Sigmoid colon (tissue), 7 donors: ENCODE measurements around the gene ZCCHC7. TPM values are rescaled to one million over a fixed set of nuclear protein-coding genes. Genes with fewer than 3 reads are reported as not detected.

Experiments
- DNase-seq: peaks from one replicate; pipeline ENCODE4 v3.0.0-alpha.2; 2019
- H3K27ac ChIP-seq, 4 donors: fragments of 200-600 bp; sonication (generic); one replicate each; pipeline ENCODE4 v1.5.1; 2016 to 2019; ENCODE audit warnings: mild to moderate bottlenecking in 1 of 4
- H3K27me3 ChIP-seq, 3 donors: fragments of 200-600 bp; sonication (generic); one replicate each; pipeline ENCODE4 v1.5.1; 2019; ENCODE audit warnings: mild to moderate bottlenecking in 1 of 3
- H3K36me3 ChIP-seq, 4 donors: fragments of 200-600 bp; sonication (generic); one replicate each; pipeline ENCODE4 v1.5.1; 2016 to 2019
- H3K4me1 ChIP-seq, 4 donors: fragments of 200-600 bp; sonication (generic); one replicate each; pipeline ENCODE4 v1.5.1; 2017 to 2019
- H3K4me3 ChIP-seq, 4 donors: fragments of 200-600 bp; sonication (generic); one replicate each; pipeline ENCODE4 v1.5.1; 2017 to 2019; ENCODE audit warnings: mild to moderate bottlenecking in 2 of 4, moderate library complexity in 1 of 4
- H3K9me3 ChIP-seq, 4 donors: fragments of 200-600 bp in 3 of 4; sonication (generic) in 3 of 4; one replicate each; pipeline versions ENCODE4 v1.5.1 to v1.6.1; 2013 to 2019
- EP300 ChIP-seq, 4 donors: sonication (generic); formaldehyde crosslinking; IDR thresholded peaks; one replicate each; pipeline ENCODE4 v1.6.1; 2017; ENCODE audit warnings: antibody characterized with exemption in 4 of 4
- POLR2A ChIP-seq, 2 donors: fragments of 450-650 bp; IDR thresholded peaks; one replicate each; pipeline ENCODE4 v1.6.1; 2016; ENCODE audit warnings: antibody characterized with exemption in 2 of 2, mild to moderate bottlenecking in 2 of 2, moderate library complexity in 2 of 2
- POLR2AphosphoS5 ChIP-seq, 4 donors: sonication (generic); formaldehyde crosslinking; IDR thresholded peaks; one replicate each; pipeline ENCODE4 v1.6.1; 2017; ENCODE audit warnings: antibody characterized with exemption in 4 of 4
- WGBS, 2 donors: extraction: QIAGEN DNeasy Blood & Tissue Kit; methylation state at CpG; one replicate each; pipeline ENCODE4 v1.1.7; 2013; 5-methylcytosine and 5-hydroxymethylcytosine counted together
- intact Hi-C: fragments of 100-400 bp; cut with DNase I; formaldehyde crosslinking; loops from one replicate; pipeline ENCODE4 v1.15.1; 2023
- polyA plus RNA-seq, 3 donors: library from polyadenylated mRNA; stranded (reverse); fragments of 200-250 nt; gene quantifications; one replicate each; pipeline ENCODE4 v1.2.3, GENCODE V29; 2013
- total RNA-seq, 4 donors: library from RNA; depleted of rRNA; stranded (reverse); fragments of >200 nt; gene quantifications; one replicate each; pipeline ENCODE4 v1.1.0, GENCODE V29; 2016
- TF ChIP-seq, protein P1 (sequence below), 4 experiments: fragments of 450-650 bp in 3 of 4; fragments of 200-600 bp in 1 of 4; IDR thresholded peaks; one replicate each; pipeline ENCODE4 v1.5.1; 2016 to 2019; ENCODE audit warnings: antibody characterized with exemption in 4 of 4, mild to moderate bottlenecking in 3 of 4, moderate library complexity in 2 of 4
- donor health status: healthy with polysubstance abuse.
- donor health status: Bipolar disorder and iron deficiency.
- donor health status: healthy.

The ZCCHC7 gene
- total and polyA plus RNA-seq, 7 donors: 5.8 to 24.6 (median 19.1) TPM

DNA sequence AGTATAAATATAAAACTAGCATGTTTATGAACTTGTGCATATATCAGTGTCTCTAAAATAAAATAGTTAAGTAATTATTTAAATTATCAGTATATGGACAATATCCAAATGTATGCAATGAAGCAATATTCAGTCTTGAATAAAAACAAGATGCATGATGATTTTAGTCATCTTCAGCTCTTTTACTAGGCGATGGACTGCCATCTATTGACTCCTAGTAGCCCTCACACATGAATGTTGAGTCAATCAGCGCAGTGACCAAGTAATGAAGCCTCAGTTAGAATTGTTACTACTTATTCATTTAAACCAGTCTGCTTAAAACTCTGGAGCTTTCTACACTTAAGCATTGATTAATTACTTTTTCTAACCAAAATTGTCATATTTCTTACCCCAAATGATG is 209.2 kb downstream of the ZCCHC7 start:
- Histone ChIP-seq H3K9me3 (no peaks in the 10 kb centered on the region), H3K4me1 (no peaks in the 10 kb centered on the region), H3K27me3 (no peaks in the 10 kb centered on the region), H3K27ac (no peak overlapping the region), H3K4me3 (no peak overlapping the region), H3K36me3 (no peaks in the 10 kb centered on the region)
- no peak for DNase-seq
- TF ChIP-seq POLR2AphosphoS5 (IDR thresholded peaks at IDR 0.05) (no peak), EP300 (IDR thresholded peaks at IDR 0.05) (no peak), POLR2A (IDR thresholded peaks at IDR 0.05) (no peak)
- TF ChIP-seq, protein P1, sequence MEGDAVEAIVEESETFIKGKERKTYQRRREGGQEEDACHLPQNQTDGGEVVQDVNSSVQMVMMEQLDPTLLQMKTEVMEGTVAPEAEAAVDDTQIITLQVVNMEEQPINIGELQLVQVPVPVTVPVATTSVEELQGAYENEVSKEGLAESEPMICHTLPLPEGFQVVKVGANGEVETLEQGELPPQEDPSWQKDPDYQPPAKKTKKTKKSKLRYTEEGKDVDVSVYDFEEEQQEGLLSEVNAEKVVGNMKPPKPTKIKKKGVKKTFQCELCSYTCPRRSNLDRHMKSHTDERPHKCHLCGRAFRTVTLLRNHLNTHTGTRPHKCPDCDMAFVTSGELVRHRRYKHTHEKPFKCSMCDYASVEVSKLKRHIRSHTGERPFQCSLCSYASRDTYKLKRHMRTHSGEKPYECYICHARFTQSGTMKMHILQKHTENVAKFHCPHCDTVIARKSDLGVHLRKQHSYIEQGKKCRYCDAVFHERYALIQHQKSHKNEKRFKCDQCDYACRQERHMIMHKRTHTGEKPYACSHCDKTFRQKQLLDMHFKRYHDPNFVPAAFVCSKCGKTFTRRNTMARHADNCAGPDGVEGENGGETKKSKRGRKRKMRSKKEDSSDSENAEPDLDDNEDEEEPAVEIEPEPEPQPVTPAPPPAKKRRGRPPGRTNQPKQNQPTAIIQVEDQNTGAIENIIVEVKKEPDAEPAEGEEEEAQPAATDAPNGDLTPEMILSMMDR (IDR thresholded peaks at IDR 0.05): no peak
- intact Hi-C loops: no loop called here
- WGBS, 2 donors: 80 to 83% methylated on average over 2 of the region's 2 CpGs

GRCh38 chr9:37331871-37332270 is 211.5 kb downstream of the ZCCHC7 start:
- no peak overlapping the region for H3K27ac ChIP-seq
- H3K27me3 ChIP-seq: no peaks in the 10 kb centered on the region
- no peaks in the 10 kb centered on the region for H3K36me3 ChIP-seq
- TF ChIP-seq POLR2AphosphoS5 (IDR thresholded peaks at IDR 0.05) (no peak), POLR2A (IDR thresholded peaks at IDR 0.05) (no peak), EP300 (IDR thresholded peaks at IDR 0.05) (no peak)
- TF ChIP-seq, protein P1 (IDR thresholded peaks at IDR 0.05): no peak
- no peaks in the 10 kb centered on the region for H3K9me3 ChIP-seq
- H3K4me3 ChIP-seq: no peak overlapping the region
- WGBS, 2 donors: 60 to 69% methylated on average over 1 of the region's 1 CpG
- intact Hi-C loops: no loop called here
- no peak for DNase-seq
- no peaks in the 10 kb centered on the region for H3K4me1 ChIP-seq

GRCh38 chr9:37332578-37332977 is 212.2 kb downstream of the ZCCHC7 start:
- Histone ChIP-seq H3K36me3 (no peaks in the 10 kb centered on the region), H3K4me3 (no peak overlapping the region), H3K27me3 (no peaks in the 10 kb centered on the region), H3K9me3 (no peaks in the 10 kb centered on the region), H3K27ac (no peak overlapping the region), H3K4me1 (no peaks in the 10 kb centered on the region)
- TF ChIP-seq, protein P1 (IDR thresholded peaks at IDR 0.05): no peak
- TF ChIP-seq EP300 (IDR thresholded peaks at IDR 0.05): no peak
- no peak for TF ChIP-seq POLR2AphosphoS5 (IDR thresholded peaks at IDR 0.05)
- no peak for TF ChIP-seq POLR2A (IDR thresholded peaks at IDR 0.05)
- intact Hi-C loops: no loop called here
- no peak for DNase-seq

- 50 to 56% methylated on average over 2 of the region's 2 CpGs for WGBS, 2 donors
- Histone ChIP-seq H3K36me3 (no peaks in the 10 kb centered on the region), H3K4me3 (no peak overlapping the region)
Measured at GRCh38 chr9:37333288-37333687, 212.9 kb downstream of the ZCCHC7 start.

GRCh38 chr9:37335238-37335637 is 214.9 kb downstream of the ZCCHC7 start:
- Histone ChIP-seq H3K9me3 (no peaks in the 10 kb centered on the region), H3K4me3 (no peak overlapping the region), H3K27me3 (no peaks in the 10 kb centered on the region), H3K27ac (no peak overlapping the region), H3K36me3 (no peaks in the 10 kb centered on the region), H3K4me1 (no peaks in the 10 kb centered on the region)
- TF ChIP-seq POLR2AphosphoS5 (IDR thresholded peaks at IDR 0.05): no peak
- no peak for TF ChIP-seq EP300 (IDR thresholded peaks at IDR 0.05)
- TF ChIP-seq POLR2A (IDR thresholded peaks at IDR 0.05): no peak
- no peak for DNase-seq
- WGBS, 2 donors: 90 to 91% methylated on average over 3 of the region's 3 CpGs
- intact Hi-C loops: no loop called here

More at GRCh38 chr9:37333288-37333687, 212.9 kb downstream of the ZCCHC7 start:
- TF ChIP-seq, protein P1 (IDR thresholded peaks at IDR 0.05): no peak
- TF ChIP-seq EP300 (IDR thresholded peaks at IDR 0.05): no peak
- TF ChIP-seq POLR2AphosphoS5 (IDR thresholded peaks at IDR 0.05): no peak
- TF ChIP-seq POLR2A (IDR thresholded peaks at IDR 0.05): no peak
- Histone ChIP-seq H3K27me3 (no peaks in the 10 kb centered on the region), H3K9me3 (no peaks in the 10 kb centered on the region), H3K4me1 (no peaks in the 10 kb centered on the region), H3K27ac (no peak overlapping the region)
- intact Hi-C loops: no loop called here
- no peak for DNase-seq
